HG03095 (cell line): ENCODE data around the gene TNFSF12.

ENCODE experiments used
- ATAC-seq: cut with Tn5 transposase; IDR thresholded peaks from one replicate; pipeline ENCODE4 v1.9.1; 2021; ENCODE audit warnings: moderate library complexity; ENCODE audit not compliant: unreplicated experiment

Gene TNFSF12

GRCh38 chr17:7563115-7563869 lies 14.4 kb downstream of the TNFSF12 start:
- ATAC-seq: no peak

DNA sequence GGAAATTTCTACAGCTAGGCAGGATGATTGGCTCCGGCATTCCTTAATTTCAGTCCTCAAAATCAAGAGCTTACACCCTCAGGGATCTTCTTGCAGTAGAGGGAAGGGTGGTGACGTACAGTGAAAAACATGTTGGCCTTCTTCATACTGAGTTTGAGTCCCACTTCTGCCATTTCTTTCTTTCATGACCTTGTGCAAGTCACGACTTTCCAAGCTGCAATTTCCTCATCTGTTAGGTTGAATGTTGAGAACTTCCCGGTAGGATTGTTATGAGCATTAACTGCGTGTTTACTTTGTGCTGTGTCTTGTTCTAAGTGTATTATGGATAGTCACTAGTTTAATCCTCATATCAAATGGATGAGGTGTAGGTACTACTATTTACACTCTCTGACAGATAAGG lies 20.7 kb downstream of the TNFSF12 start:
- ATAC-seq: no peak

GRCh38 chr17:7570351-7570750 lies 21.5 kb downstream of the TNFSF12 start:
- ATAC-seq: no peak

DNA sequence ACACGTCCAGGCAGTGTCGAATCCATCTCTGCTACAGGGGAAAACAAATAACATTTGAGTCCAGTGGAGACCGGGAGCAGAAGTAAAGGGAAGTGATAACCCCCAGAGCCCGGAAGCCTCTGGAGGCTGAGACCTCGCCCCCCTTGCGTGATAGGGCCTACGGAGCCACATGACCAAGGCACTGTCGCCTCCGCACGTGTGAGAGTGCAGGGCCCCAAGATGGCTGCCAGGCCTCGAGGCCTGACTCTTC lies 23.4 kb downstream of the TNFSF12 start:
- peak; percentile 89 for ATAC-seq

DNA sequence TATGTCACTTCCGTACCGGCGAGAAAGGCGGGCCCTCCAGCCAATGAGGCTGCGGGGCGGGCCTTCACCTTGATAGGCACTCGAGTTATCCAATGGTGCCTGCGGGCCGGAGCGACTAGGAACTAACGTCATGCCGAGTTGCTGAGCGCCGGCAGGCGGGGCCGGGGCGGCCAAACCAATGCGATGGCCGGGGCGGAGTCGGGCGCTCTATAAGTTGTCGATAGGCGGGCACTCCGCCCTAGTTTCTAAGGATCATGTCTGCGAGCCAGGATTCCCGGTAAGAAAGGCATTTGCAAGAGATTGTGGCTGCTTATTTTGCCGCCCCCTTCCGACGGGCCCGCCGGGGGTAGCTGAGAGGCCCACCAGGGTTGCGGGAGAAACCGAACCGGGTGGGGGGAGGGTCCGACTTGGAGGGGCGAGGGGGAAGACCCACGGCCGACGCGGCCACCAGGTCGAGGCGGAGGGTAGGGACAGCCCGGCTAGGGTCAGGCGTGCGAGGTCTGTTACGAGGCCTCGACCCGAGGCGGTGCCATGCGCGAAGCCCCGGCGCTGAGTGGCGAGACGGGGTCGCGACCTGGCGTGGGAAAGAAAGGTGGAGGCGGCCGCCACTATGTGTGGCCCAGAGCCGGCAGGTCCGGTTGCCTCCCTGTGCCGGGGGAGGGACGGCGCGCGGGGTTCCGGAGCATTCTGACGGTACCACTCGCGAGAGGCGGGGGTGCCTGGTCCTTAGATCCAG lies 23.9 kb downstream of the TNFSF12 start:
- no peak for ATAC-seq

- no peak for ATAC-seq
Measured at GRCh38 chr17:7573324-7574080, 24.6 kb downstream of the TNFSF12 start.

- no peak for ATAC-seq
Measured at GRCh38 chr17:7574176-7574953, 25.5 kb downstream of the TNFSF12 start.

DNA sequence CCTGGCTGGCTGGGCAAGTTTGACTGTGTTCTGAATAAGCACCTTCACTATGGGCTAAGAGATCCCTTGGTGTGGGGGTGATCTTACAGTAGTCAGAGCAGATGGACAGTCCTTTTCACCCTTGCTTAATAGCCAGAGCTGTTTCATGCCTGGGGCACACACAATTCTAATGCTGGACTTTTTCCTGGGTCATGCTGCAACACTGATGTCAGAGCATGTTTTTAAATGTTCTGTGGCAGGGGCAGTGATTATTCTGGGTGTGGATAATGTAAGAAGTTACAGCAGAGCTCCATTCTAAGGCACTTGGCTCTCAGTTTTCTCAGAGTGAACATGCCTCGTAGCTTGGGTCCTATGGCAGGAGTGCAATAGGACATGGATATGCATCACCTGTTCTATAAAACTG lies 26.6 kb downstream of the TNFSF12 start:
- no peak for ATAC-seq

DNA sequence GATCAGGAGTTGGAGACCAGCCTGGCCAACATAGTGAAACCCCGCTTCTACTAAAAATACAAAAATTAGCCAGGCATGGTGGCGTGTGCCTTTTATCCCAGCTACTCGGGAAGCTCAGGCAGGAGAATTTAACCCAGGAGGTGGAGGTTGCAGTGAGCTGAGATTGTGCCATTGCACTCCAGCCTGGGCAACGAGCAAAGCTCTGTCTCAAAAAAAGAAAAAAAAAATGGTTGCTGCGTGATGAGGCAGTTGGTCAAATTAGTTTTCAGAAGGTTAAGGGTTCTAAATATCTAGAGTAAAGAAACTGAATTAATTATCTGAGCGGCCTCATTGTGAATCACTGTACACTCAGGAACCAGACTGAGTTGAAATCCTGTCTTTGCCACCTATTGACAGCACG lies 27.1 kb downstream of the TNFSF12 start:
- ATAC-seq: no peak

GRCh38 chr17:7576432-7576937 lies 27.6 kb downstream of the TNFSF12 start:
- ATAC-seq: no peak

- no peak for ATAC-seq
Measured at GRCh38 chr17:7577327-7578199, 28.7 kb downstream of the TNFSF12 start.

GRCh38 chr17:7579001-7579833 lies 30.4 kb downstream of the TNFSF12 start, which contains the start of gene CD68:
Gene CD68, plus strand, starts transcription at chr17:7579638. Its CDS starts 40 bp downstream, at chr17:7579678.
- ATAC-seq: no peak

DNA sequence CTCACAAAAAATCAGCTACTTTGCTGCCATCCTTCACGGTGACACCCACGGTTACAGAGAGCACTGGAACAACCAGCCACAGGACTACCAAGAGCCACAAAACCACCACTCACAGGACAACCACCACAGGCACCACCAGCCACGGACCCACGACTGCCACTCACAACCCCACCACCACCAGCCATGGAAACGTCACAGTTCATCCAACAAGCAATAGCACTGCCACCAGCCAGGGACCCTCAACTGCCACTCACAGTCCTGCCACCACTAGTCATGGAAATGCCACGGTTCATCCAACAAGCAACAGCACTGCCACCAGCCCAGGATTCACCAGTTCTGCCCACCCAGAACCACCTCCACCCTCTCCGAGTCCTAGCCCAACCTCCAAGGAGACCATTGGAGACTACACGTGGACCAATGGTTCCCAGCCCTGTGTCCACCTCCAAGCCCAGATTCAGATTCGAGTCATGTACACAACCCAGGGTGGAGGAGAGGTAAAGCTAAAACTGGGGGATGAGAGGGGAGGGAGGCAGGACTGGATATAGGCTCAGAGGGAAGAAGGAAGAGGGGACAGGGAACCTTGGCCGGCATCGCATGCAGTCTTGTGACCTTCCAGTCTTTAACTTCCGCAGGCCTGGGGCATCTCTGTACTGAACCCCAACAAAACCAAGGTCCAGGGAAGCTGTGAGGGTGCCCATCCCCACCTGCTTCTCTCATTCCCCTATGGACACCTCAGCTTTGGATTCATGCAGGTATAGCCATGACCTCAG lies 31.2 kb downstream of the TNFSF12 start:
- no peak for ATAC-seq

GRCh38 chr17:7580604-7581575 lies 32.0 kb downstream of the TNFSF12 start:
- no peak for ATAC-seq

DNA sequence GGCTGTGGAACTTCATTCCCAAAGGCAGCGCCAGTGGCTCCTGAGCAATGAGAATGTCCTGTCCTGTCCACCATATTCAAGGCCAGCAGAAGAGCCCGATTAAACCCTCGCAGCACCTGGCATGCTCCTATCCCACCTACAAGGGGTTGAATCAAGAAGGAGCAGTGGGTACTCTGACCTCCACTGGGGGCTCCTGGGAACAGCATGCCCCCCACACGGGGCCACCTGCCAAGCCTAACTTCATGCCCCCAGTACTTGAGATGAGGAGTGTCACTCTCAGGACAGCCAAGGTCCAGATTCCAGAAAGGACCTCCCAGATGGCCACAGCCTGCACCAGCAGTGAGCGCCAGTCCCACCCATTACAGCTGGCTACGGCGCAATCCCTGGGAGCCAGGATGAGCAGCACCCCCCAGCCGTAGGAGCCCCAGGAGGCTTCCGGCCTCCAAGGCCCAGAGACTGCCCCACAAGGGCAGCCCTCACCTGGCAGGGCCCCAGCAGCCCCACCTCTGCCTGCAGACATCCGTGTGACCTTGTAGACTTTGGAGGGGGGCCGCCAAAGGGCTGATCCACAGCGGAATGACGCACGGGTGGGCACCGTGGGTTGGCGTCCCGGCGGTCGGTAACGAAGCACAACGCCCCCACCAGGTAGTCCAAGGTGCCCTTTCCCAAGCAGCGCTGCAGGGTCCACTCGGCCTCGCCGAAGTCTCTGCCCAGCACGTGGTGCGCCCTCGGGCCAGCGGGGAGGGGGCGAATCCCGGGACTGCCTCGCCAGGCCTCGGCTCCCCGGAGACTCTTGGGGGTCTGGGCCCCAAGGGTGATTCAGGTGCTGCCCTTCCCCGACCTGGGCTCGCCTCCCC lies 33.8 kb downstream of the TNFSF12 start:
- ATAC-seq: no peak
